Measurements from ENCODE around the gene C3orf33.

The C3orf33 gene

GRCh38 chr3:155739154-155739553, 66.9 kb downstream of the C3orf33 start:
- DNase-seq = no peak

GRCh38 chr3:155738580-155739076, 67.5 kb downstream of the C3orf33 start:
- DNase-seq = no peak

- no peak for DNase-seq
These were observed 68.1 kb downstream of the C3orf33 start for GRCh38 chr3:155737844-155738460.

- DNase-seq = no peak
These were observed 69.7 kb downstream of the C3orf33 start for GRCh38 chr3:155736381-155736780.

GRCh38 chr3:155730843-155731242, 75.2 kb downstream of the C3orf33 start:
- DNase-seq = no peak

- DNase-seq = no peak
These were observed 78.2 kb downstream of the C3orf33 start for GRCh38 chr3:155727836-155728235.

- DNase-seq = no peak
These were observed 91.8 kb downstream of the C3orf33 start for GRCh38 chr3:155714295-155714718.
